ENCODE measurements around the gene PCSK9.

The PCSK9 gene

DNA sequence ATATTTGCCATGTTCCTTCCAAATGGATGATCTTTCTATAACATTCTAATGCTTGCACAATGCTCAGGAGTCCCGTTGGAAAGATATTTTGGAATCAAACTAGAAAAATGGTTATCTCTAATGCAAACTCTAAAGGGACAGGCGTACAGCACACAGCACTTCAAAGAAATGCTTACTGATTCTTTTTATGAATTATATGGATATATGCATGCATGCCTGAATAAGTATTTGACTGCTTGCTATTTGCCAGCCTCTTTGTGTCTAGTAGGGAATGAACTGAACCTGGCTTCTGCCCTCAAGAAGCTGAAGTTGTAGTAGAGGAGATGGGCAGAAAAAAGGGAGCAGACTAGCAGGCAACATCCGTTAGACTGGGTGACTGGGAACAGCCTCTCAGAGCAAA is 48.1 kb downstream of the PCSK9 start:
- Histone ChIP-seq H3K9me3 (ENCODE audit: insufficient read depth, low read length) (no peaks in the 10 kb centered on the region), H3K27me3 (ENCODE audit: low read depth, low read length) (no peaks in the 10 kb centered on the region), H3K9ac (ENCODE audit: low read length) (no peak overlapping the region), H3K4me1 (ENCODE audit: low read length) (no peaks in the 10 kb centered on the region), H4K20me1 (ENCODE audit: insufficient read depth, low read length) (no peaks in the 10 kb centered on the region), H3K27ac (ENCODE audit: low read length) (no peak overlapping the region), H2AFZ (ENCODE audit: low read depth, low read length) (no peak overlapping the region), H3K79me2 (ENCODE audit: low read length) (no peaks in the 10 kb centered on the region), H3K4me2 (ENCODE audit: low read length) (no peak overlapping the region), H3K4me3 (ENCODE audit: low read length) (no peak overlapping the region), H3K36me3 (replicated peaks; ENCODE audit: low read depth, low read length) (peaks cover 22% of the 10 kb centered on the region)
- no peak for TF ChIP-seq EZH2phosphoT487 (IDR thresholded peaks at IDR 0.05; ENCODE audit: low read depth)
- TF ChIP-seq, protein P1, sequence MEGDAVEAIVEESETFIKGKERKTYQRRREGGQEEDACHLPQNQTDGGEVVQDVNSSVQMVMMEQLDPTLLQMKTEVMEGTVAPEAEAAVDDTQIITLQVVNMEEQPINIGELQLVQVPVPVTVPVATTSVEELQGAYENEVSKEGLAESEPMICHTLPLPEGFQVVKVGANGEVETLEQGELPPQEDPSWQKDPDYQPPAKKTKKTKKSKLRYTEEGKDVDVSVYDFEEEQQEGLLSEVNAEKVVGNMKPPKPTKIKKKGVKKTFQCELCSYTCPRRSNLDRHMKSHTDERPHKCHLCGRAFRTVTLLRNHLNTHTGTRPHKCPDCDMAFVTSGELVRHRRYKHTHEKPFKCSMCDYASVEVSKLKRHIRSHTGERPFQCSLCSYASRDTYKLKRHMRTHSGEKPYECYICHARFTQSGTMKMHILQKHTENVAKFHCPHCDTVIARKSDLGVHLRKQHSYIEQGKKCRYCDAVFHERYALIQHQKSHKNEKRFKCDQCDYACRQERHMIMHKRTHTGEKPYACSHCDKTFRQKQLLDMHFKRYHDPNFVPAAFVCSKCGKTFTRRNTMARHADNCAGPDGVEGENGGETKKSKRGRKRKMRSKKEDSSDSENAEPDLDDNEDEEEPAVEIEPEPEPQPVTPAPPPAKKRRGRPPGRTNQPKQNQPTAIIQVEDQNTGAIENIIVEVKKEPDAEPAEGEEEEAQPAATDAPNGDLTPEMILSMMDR (IDR thresholded peaks at IDR 0.05; ENCODE audit: low read depth, low read length), result no peak

DNA sequence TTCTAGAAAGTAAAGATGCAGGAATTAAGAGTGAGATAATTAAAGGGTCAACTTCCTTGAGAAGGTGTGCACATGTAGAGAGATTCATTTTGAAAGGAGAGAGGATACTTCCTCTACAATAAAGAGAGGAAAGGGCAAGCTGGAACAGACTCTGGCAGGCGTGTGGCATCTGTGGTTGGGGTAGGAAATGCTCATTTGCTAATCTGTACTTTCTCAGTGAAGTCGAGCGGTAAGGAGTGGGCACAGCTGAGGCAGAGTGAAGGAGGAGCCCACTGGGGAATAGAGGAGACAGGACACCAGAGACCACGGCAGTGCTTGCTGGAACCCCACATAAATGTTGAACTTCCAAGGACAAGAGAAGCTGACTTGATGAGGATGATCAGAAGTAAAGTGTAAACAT is 49.1 kb downstream of the PCSK9 start:
- no peak overlapping the region for H3K9ac ChIP-seq (ENCODE audit: low read length)
- H3K4me1 ChIP-seq (ENCODE audit: low read length), result no peaks in the 10 kb centered on the region
- H3K4me3 ChIP-seq (ENCODE audit: low read length), result no peak overlapping the region
- TF ChIP-seq EZH2phosphoT487 (IDR thresholded peaks at IDR 0.05; ENCODE audit: low read depth), result no peak
- TF ChIP-seq, protein P1 (IDR thresholded peaks at IDR 0.05; ENCODE audit: low read depth, low read length), result no peak
- H3K27ac ChIP-seq (ENCODE audit: low read length), result no peak overlapping the region
- H3K9me3 ChIP-seq (ENCODE audit: insufficient read depth, low read length), result no peaks in the 10 kb centered on the region
- no peak overlapping the region for H2AFZ ChIP-seq (ENCODE audit: low read depth, low read length)
- H3K4me2 ChIP-seq (ENCODE audit: low read length), result no peak overlapping the region
- H3K27me3 ChIP-seq (ENCODE audit: low read depth, low read length), result no peaks in the 10 kb centered on the region
- H3K36me3 ChIP-seq (replicated peaks; ENCODE audit: low read depth, low read length), result peaks cover 20% of the 10 kb centered on the region
- no peaks in the 10 kb centered on the region for H4K20me1 ChIP-seq (ENCODE audit: insufficient read depth, low read length)
- H3K79me2 ChIP-seq (ENCODE audit: low read length), result no peaks in the 10 kb centered on the region

DNA sequence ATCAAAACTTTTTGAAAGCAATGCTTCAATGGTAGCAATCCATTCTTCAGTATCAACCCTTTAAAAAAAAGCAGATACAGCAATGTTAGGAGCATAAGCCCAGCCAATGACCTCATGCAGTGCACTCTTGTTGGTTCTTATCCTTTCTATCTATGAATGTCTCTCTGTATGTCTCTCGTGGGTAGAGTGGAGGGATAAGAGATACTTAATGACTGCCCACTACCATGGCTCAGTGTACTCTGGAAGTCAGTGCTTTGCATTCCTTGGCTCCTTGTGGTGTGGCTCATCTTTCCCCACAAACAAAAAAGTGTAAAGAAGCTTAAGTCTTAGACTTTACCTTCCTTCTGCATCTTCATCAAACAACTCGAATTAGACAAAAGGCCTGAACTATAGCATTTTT is 50.3 kb downstream of the PCSK9 start:
- H4K20me1 ChIP-seq (ENCODE audit: insufficient read depth, low read length), result no peaks in the 10 kb centered on the region
- no peak overlapping the region for H2AFZ ChIP-seq (ENCODE audit: low read depth, low read length)
- H3K4me3 ChIP-seq (ENCODE audit: low read length), result no peak overlapping the region
- H3K9me3 ChIP-seq (ENCODE audit: insufficient read depth, low read length), result no peaks in the 10 kb centered on the region
- no peak overlapping the region for H3K27ac ChIP-seq (ENCODE audit: low read length)
- no peaks in the 10 kb centered on the region for H3K27me3 ChIP-seq (ENCODE audit: low read depth, low read length)
- H3K79me2 ChIP-seq (ENCODE audit: low read length), result no peaks in the 10 kb centered on the region
- no peak overlapping the region for H3K4me2 ChIP-seq (ENCODE audit: low read length)
- no peak overlapping the region for H3K9ac ChIP-seq (ENCODE audit: low read length)
- no peaks in the 10 kb centered on the region for H3K4me1 ChIP-seq (ENCODE audit: low read length)
- TF ChIP-seq EZH2phosphoT487 (IDR thresholded peaks at IDR 0.05; ENCODE audit: low read depth), result no peak
- TF ChIP-seq, protein P1 (IDR thresholded peaks at IDR 0.05; ENCODE audit: low read depth, low read length), result no peak
- peaks cover 17% of the 10 kb centered on the region for H3K36me3 ChIP-seq (replicated peaks; ENCODE audit: low read depth, low read length)

DNA sequence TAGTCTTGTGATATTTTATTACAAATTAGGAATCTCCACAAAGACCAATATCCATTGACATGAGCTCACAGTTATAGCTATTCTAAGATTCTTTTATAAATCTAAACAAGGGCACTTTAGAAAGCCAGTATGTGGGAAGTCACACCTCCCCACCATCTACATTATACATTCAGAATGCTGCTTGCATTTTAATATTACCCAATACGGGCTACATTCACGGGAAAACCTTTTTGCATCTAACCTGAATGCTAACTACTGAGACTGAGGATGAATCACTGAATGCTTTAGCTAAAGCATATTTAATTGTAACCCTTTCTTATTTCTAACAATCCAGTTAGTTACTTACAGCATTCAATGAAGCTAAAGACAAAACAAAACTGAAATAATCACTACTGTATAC is 53.1 kb downstream of the PCSK9 start:
- H4K20me1 ChIP-seq (ENCODE audit: insufficient read depth, low read length), result no peaks in the 10 kb centered on the region
- H3K4me1 ChIP-seq (ENCODE audit: low read length), result no peaks in the 10 kb centered on the region
- H3K9me3 ChIP-seq (ENCODE audit: insufficient read depth, low read length), result no peaks in the 10 kb centered on the region
- H3K36me3 ChIP-seq (replicated peaks; ENCODE audit: low read depth, low read length), result peaks cover 11% of the 10 kb centered on the region
- H3K27me3 ChIP-seq (ENCODE audit: low read depth, low read length), result no peaks in the 10 kb centered on the region
- H3K27ac ChIP-seq (ENCODE audit: low read length), result no peak overlapping the region
- no peaks in the 10 kb centered on the region for H3K79me2 ChIP-seq (ENCODE audit: low read length)
- no peak overlapping the region for H3K9ac ChIP-seq (ENCODE audit: low read length)
- TF ChIP-seq EZH2phosphoT487 (IDR thresholded peaks at IDR 0.05; ENCODE audit: low read depth), result no peak
- TF ChIP-seq, protein P1 (IDR thresholded peaks at IDR 0.05; ENCODE audit: low read depth, low read length), result no peak
- H2AFZ ChIP-seq (ENCODE audit: low read depth, low read length), result no peak overlapping the region
- no peak overlapping the region for H3K4me2 ChIP-seq (ENCODE audit: low read length)
- no peak overlapping the region for H3K4me3 ChIP-seq (ENCODE audit: low read length)

Measured in OCI-LY3 (cell line).